ENCODE data around the gene SLC47A2. TPM values are rescaled to one million over a fixed set of nuclear protein-coding genes. Genes with fewer than 3 reads are reported as not detected.
"Not testable (repeated sequence)": the region's sequence is repeated elsewhere in the genome, so short reads cannot be mapped to it uniquely, and the experiment has no call there.

SLC47A2 gene
- polyA plus RNA-seq, 3 donors, result 5.0 to 9.0 (median 7.8) TPM

- DNase-seq (ENCODE audit: extremely low read depth in 1 of 11, low read depth in 9 of 11, low spot score in 4 of 11), result no peak
These were observed 1.6 kb downstream of the SLC47A2 start for GRCh38 chr17:19714542-19715411.

- DNase-seq (ENCODE audit: extremely low read depth in 1 of 11, low read depth in 9 of 11, low spot score in 4 of 11), result no peak
These were observed 2.5 kb downstream of the SLC47A2 start for GRCh38 chr17:19713901-19714361.

GRCh38 chr17:19713462-19713861, 2.9 kb downstream of the SLC47A2 start:
- no peak for DNase-seq (ENCODE audit: extremely low read depth in 1 of 11, low read depth in 9 of 11, low spot score in 4 of 11)

GRCh38 chr17:19712436-19713004, 3.9 kb downstream of the SLC47A2 start:
- no peak for DNase-seq (ENCODE audit: extremely low read depth in 1 of 11, low read depth in 9 of 11, low spot score in 4 of 11)

GRCh38 chr17:19709841-19710240, 6.5 kb downstream of the SLC47A2 start:
- DNase-seq (ENCODE audit: extremely low read depth in 1 of 11, low read depth in 9 of 11, low spot score in 4 of 11), result no peak

- DNase-seq (ENCODE audit: extremely low read depth in 1 of 11, low read depth in 9 of 11, low spot score in 4 of 11), result no peak
These were observed 7.8 kb downstream of the SLC47A2 start for GRCh38 chr17:19708431-19709175.

GRCh38 chr17:19707728-19708221, 8.6 kb downstream of the SLC47A2 start:
- DNase-seq (ENCODE audit: extremely low read depth in 1 of 11, low read depth in 9 of 11, low spot score in 4 of 11), result no peak

GRCh38 chr17:19706791-19707727, 9.3 kb downstream of the SLC47A2 start:
- DNase-seq (ENCODE audit: extremely low read depth in 1 of 11, low read depth in 9 of 11, low spot score in 4 of 11), result no peak

- DNase-seq (ENCODE audit: extremely low read depth in 1 of 11, low read depth in 9 of 11, low spot score in 4 of 11), result no peak
These were observed 10.3 kb downstream of the SLC47A2 start for GRCh38 chr17:19705771-19706770.

GRCh38 chr17:19705201-19705600, 11.2 kb downstream of the SLC47A2 start:
- no peak for DNase-seq (ENCODE audit: extremely low read depth in 1 of 11, low read depth in 9 of 11, low spot score in 4 of 11)

GRCh38 chr17:19703828-19704613, 12.4 kb downstream of the SLC47A2 start:
- no peak for DNase-seq (ENCODE audit: extremely low read depth in 1 of 11, low read depth in 9 of 11, low spot score in 4 of 11)

GRCh38 chr17:19703106-19703827, 13.1 kb downstream of the SLC47A2 start:
- peak in 4 of 11 donors; percentile 52 to 74 (median 69) for DNase-seq (ENCODE audit: extremely low read depth in 1 of 11, low read depth in 9 of 11, low spot score in 4 of 11)

- DNase-seq (ENCODE audit: extremely low read depth in 1 of 11, low read depth in 9 of 11, low spot score in 4 of 11), result peak in 2 of 11 donors; percentile 57 to 61
These were observed 14.2 kb downstream of the SLC47A2 start for GRCh38 chr17:19702217-19702641.

- DNase-seq (ENCODE audit: extremely low read depth in 1 of 11, low read depth in 9 of 11, low spot score in 4 of 11), result no peak
These were observed 29.8 kb downstream of the SLC47A2 start for GRCh38 chr17:19686400-19687090.

GRCh38 chr17:19684909-19685580, 31.3 kb downstream of the SLC47A2 start:
- DNase-seq (ENCODE audit: extremely low read depth in 1 of 11, low read depth in 9 of 11, low spot score in 4 of 11), result not testable (repeated sequence)

All from renal cortex interstitium (tissue), 11 donors.